PC-3 (cell line): ENCODE measurements around the gene HDAC4. TPM values are rescaled to one million over a fixed set of nuclear protein-coding genes. Genes with fewer than 3 reads are reported as not detected.

Experiments
- ATAC-seq: fragments of 200-7000 bp; cut with Tn5 transposase; 2 replicates; pipeline ENCODE4 v1.9.1; 2020; ENCODE audit warnings: mild to moderate bottlenecking, moderate library complexity
- BruUV-seq: library from RNA; stranded (reverse); fragments of 400-500 nt; replicated peaks from 2 replicates; lab custom pipeline; 2021; lab: Mats Ljungman, UMichigan
- CTCF ChIA-PET: fragments of 300-600 bp; sonication (Branson Sonifier 250); formaldehyde crosslinking; loops from one replicate; lab custom pipeline; 2022; ENCODE audit warnings: antibody characterized with exemption; lab: Charles Lee
- POLR2A ChIA-PET: fragments of 300-600 bp; sonication (Branson Sonifier 250); formaldehyde crosslinking; loops from one replicate; lab custom pipeline; 2022; ENCODE audit warnings: antibody characterized with exemption; ENCODE audit not compliant: unreplicated experiment; lab: Charles Lee
- DNase-seq: peaks from one replicate; pipeline ENCODE4 v3.0.0-alpha.2; 2015
- H2AFZ ChIP-seq: fragments of 300-600 bp; sonication (generic); 2 replicates; pipeline ENCODE4 v1.6.0; 2016; ENCODE audit warnings: antibody characterized with exemption, low read length
- H3F3A ChIP-seq: fragments of 300-600 bp; sonication (generic); one replicate; pipeline ENCODE4 v1.6.0; 2017; ENCODE audit warnings: antibody characterized with exemption, low read length, control low read depth, mild to moderate bottlenecking; ENCODE audit not compliant: unreplicated experiment
- H3K27ac ChIP-seq: fragments of 300-600 bp; sonication (generic); 2 replicates; pipeline ENCODE4 v1.5.1; 2016; ENCODE audit warnings: mild to moderate bottlenecking, low read length
- H3K27me3 ChIP-seq: fragments of 300-600 bp; sonication (generic); 2 replicates; pipeline ENCODE4 v1.6.1; 2016; ENCODE audit warnings: low read length, mixed read lengths
- H3K36me3 ChIP-seq: fragments of 300-600 bp; sonication (generic); 2 replicates; pipeline ENCODE4 v1.6.1; 2016; ENCODE audit warnings: low read depth, mixed run types, low read length, mixed read lengths
- H3K4me1 ChIP-seq: fragments of 300-600 bp; sonication (generic); 2 replicates; pipeline ENCODE4 v1.5.1; 2016; ENCODE audit warnings: low read length; ENCODE audit not compliant: insufficient read depth
- H3K4me2 ChIP-seq: fragments of 300-600 bp; sonication (generic); 2 replicates; pipeline ENCODE4 v1.6.0; 2016; ENCODE audit warnings: low read length
- H3K4me3 ChIP-seq: fragments of 300-600 bp; sonication (generic); 2 replicates; pipeline ENCODE4 v1.5.1; 2016; ENCODE audit warnings: mild to moderate bottlenecking, low read length, mixed read lengths
- H3K79me2 ChIP-seq: fragments of 300-600 bp; sonication (generic); 2 replicates; pipeline ENCODE4 v1.6.1; 2017; ENCODE audit warnings: low read length, mixed read lengths
- H3K9ac ChIP-seq: fragments of 300-600 bp; sonication (generic); 2 replicates; pipeline ENCODE4 v1.6.0; 2016; ENCODE audit warnings: mild to moderate bottlenecking, low read length
- H3K9me2 ChIP-seq: fragments of 300-600 bp; sonication (generic); replicated peaks from 2 replicates; pipeline ENCODE4 v1.6.1; 2016; ENCODE audit warnings: mixed run types, low read length, mixed read lengths
- H3K9me3 ChIP-seq: fragments of 300-600 bp; sonication (generic); 2 replicates; pipeline ENCODE4 v1.6.1; 2016; ENCODE audit warnings: low read length, mixed read lengths
- H4K20me1 ChIP-seq: fragments of 300-600 bp; sonication (generic); 2 replicates; pipeline ENCODE4 v1.6.1; 2016; ENCODE audit warnings: low read length, mixed read lengths
- CTCF ChIP-seq: fragments of 300-600 bp; sonication (generic); conservative IDR thresholded peaks from 2 replicates; pipeline ENCODE4 v1.5.1; 2017; ENCODE audit warnings: antibody characterized with exemption, low read depth, mild to moderate bottlenecking, low read length
- EZH2 ChIP-seq: fragments of 300-600 bp; sonication (generic); IDR thresholded peaks from one replicate; pipeline ENCODE4 v1.6.1; 2017; ENCODE audit warnings: antibody characterized with exemption, mild to moderate bottlenecking, low read length; ENCODE audit not compliant: unreplicated experiment
- EZH2phosphoT487 ChIP-seq: fragments of 300-600 bp; sonication (generic); IDR thresholded peaks from 2 replicates; pipeline ENCODE4 v1.6.1; 2018; ENCODE audit warnings: mild to moderate bottlenecking, antibody characterized with exemption, low read length, borderline replicate concordance
- intact Hi-C: fragments of 100-400 bp; cut with micrococcal nuclease; formaldehyde crosslinking; loops from 2 replicates; pipeline ENCODE4 v1.9.0; 2023
- total RNA-seq: library from RNA; depleted of rRNA; stranded (reverse); fragments of >200 nt; gene quantifications from 2 replicates; pipeline ENCODE4 v1.2.3, GENCODE V29; 2014

HDAC4 gene
- total RNA-seq, 1 experiment from 2014 or later: 8.5 TPM

- no peaks in the 10 kb centered on the region for H3K4me1 ChIP-seq
- no peaks in the 10 kb centered on the region for H3K27me3 ChIP-seq
- H3K79me2 ChIP-seq: no peaks in the 10 kb centered on the region
- H3F3A ChIP-seq: no peaks in the 10 kb centered on the region
- H3K4me3 ChIP-seq: no peak overlapping the region
- ChIA-PET POLR2A (no interaction called here), CTCF (no interaction called here)
- H4K20me1 ChIP-seq: no peaks in the 10 kb centered on the region
- DNase-seq: no peak
- H3K27ac ChIP-seq: no peak overlapping the region
- H3K4me2 ChIP-seq: no peak overlapping the region
- H3K9ac ChIP-seq: no peak overlapping the region
- TF ChIP-seq CTCF (no peak), EZH2phosphoT487 (no peak), EZH2 (no peak)
- no peaks in the 10 kb centered on the region for H3K36me3 ChIP-seq
- H3K9me3 ChIP-seq: no peaks in the 10 kb centered on the region
- H3K9me2 ChIP-seq: no peaks in the 10 kb centered on the region
- BruUV-seq: no TSS peak
- ATAC-seq: no peak
- no peak overlapping the region for H2AFZ ChIP-seq
- intact Hi-C loops: no loop called here
Observed at GRCh38 chr2:239302808-239303557, 97.8 kb downstream of the HDAC4 start.

- Histone ChIP-seq H3K27ac (no peak overlapping the region), H3F3A (no peaks in the 10 kb centered on the region), H3K4me2 (no peak overlapping the region), H3K4me3 (no peak overlapping the region), H3K27me3 (no peaks in the 10 kb centered on the region), H3K36me3 (no peaks in the 10 kb centered on the region), H4K20me1 (no peaks in the 10 kb centered on the region), H3K4me1 (no peaks in the 10 kb centered on the region), H3K9me2 (no peaks in the 10 kb centered on the region), H3K9me3 (no peaks in the 10 kb centered on the region), H2AFZ (no peak overlapping the region), H3K79me2 (no peaks in the 10 kb centered on the region), H3K9ac (no peak overlapping the region)
- intact Hi-C loops: no loop called here
- ATAC-seq: no peak
- no TSS peak for BruUV-seq
- ChIA-PET POLR2A (no interaction called here), CTCF (no interaction called here)
- TF ChIP-seq EZH2phosphoT487 (no peak), EZH2 (no peak), CTCF (no peak)
- no peak for DNase-seq
Observed at GRCh38 chr2:239302083-239302807, 98.6 kb downstream of the HDAC4 start.
